ENCODE data around the gene EDC4.
"Not testable (repeated sequence)": the region's sequence is repeated elsewhere in the genome, so short reads cannot be mapped to it uniquely, and the experiment has no call there.

The EDC4 gene

GRCh38 chr16:67872631-67873434 lies at the start of gene EDC4:
Gene EDC4, plus strand, starts transcription at chr16:67873052. Its CDS starts 210 bp downstream, at chr16:67873262.
- FAIRE-seq (peak; percentile 70), DNase-seq (ENCODE audit: low spot score) (peak; percentile 90)

GRCh38 chr16:67825119-67825518 lies 47.7 kb upstream of the EDC4 start:
- FAIRE-seq, result no peak

GRCh38 chr16:67825906-67826305 lies 46.9 kb upstream of the EDC4 start:
- FAIRE-seq, result no peak

More at GRCh38 chr16:67825119-67825518, 47.7 kb upstream of the EDC4 start:
- DNase-seq (ENCODE audit: low spot score), result no peak

GRCh38 chr16:67828651-67829050 lies 44.2 kb upstream of the EDC4 start:
- DNase-seq (ENCODE audit: low spot score), result no peak

More at GRCh38 chr16:67825906-67826305, 46.9 kb upstream of the EDC4 start:
- no peak for DNase-seq (ENCODE audit: low spot score)

GRCh38 chr16:67833030-67833414 lies 39.8 kb upstream of the EDC4 start:
- DNase-seq (ENCODE audit: low spot score), result peak; percentile 41
- no peak for FAIRE-seq

More at GRCh38 chr16:67828651-67829050, 44.2 kb upstream of the EDC4 start:
- FAIRE-seq, result no peak

GRCh38 chr16:67833415-67834241 lies 39.2 kb upstream of the EDC4 start:
- FAIRE-seq (peak; percentile 71), DNase-seq (ENCODE audit: low spot score) (peak; percentile 97)

GRCh38 chr16:67834242-67834614 lies 38.6 kb upstream of the EDC4 start:
- DNase-seq (ENCODE audit: low spot score) (no peak), FAIRE-seq (no peak)

- not testable (repeated sequence) for DNase-seq (ENCODE audit: low spot score)
Measured at GRCh38 chr16:67837190-67837589, 35.7 kb upstream of the EDC4 start.

GRCh38 chr16:67837811-67838210 lies 35.0 kb upstream of the EDC4 start:
- DNase-seq (ENCODE audit: low spot score) (no peak), FAIRE-seq (no peak)

More at GRCh38 chr16:67837190-67837589, 35.7 kb upstream of the EDC4 start:
- FAIRE-seq, result not testable (repeated sequence)

- FAIRE-seq, result no peak
- DNase-seq (ENCODE audit: low spot score), result no peak
Measured at GRCh38 chr16:67841198-67841815, 31.5 kb upstream of the EDC4 start.

- FAIRE-seq (no peak), DNase-seq (ENCODE audit: low spot score) (peak; percentile 94)
Measured at GRCh38 chr16:67841816-67842508, 30.9 kb upstream of the EDC4 start, which contains the start of gene THAP11. Gene THAP11, plus strand, starts transcription at chr16:67842320. Its CDS starts 235 bp downstream, at chr16:67842555.

GRCh38 chr16:67842509-67843342 lies 30.1 kb upstream of the EDC4 start:
- peak; percentile 39 for DNase-seq (ENCODE audit: low spot score)
- no peak for FAIRE-seq

GRCh38 chr16:67843343-67843765 lies 29.5 kb upstream of the EDC4 start:
- FAIRE-seq (no peak), DNase-seq (ENCODE audit: low spot score) (no peak)

GRCh38 chr16:67844497-67844896 lies 28.4 kb upstream of the EDC4 start:
- FAIRE-seq, result no peak

GRCh38 chr16:67845291-67846062 lies 27.4 kb upstream of the EDC4 start:
- FAIRE-seq, result no peak

More at GRCh38 chr16:67844497-67844896, 28.4 kb upstream of the EDC4 start:
- no peak for DNase-seq (ENCODE audit: low spot score)

GRCh38 chr16:67846063-67846319 lies 26.9 kb upstream of the EDC4 start:
- DNase-seq (ENCODE audit: low spot score), result no peak

More at GRCh38 chr16:67845291-67846062, 27.4 kb upstream of the EDC4 start:
- no peak for DNase-seq (ENCODE audit: low spot score)

GRCh38 chr16:67846320-67847063 lies 26.4 kb upstream of the EDC4 start, which contains the start of gene NUTF2:
Gene NUTF2, plus strand, starts transcription at chr16:67846933. Its CDS starts 18,198 bp downstream, at chr16:67865131.
- DNase-seq (ENCODE audit: low spot score) (peak; percentile 96), FAIRE-seq (no peak)

More at GRCh38 chr16:67846063-67846319, 26.9 kb upstream of the EDC4 start:
- FAIRE-seq, result no peak

- peak; percentile 75 for DNase-seq (ENCODE audit: low spot score)
- no peak for FAIRE-seq
Measured at GRCh38 chr16:67847064-67847861, 25.6 kb upstream of the EDC4 start, which contains the start of gene CENPT. Gene CENPT, minus strand, starts transcription at chr16:67847693. Its CDS starts 13,834 bp downstream, at chr16:67833859.
